Mesenchymal stem cell (in vitro differentiated cells and primary cell): ENCODE measurements around the gene UTF1.

ENCODE experiments used
- DNase-seq: peaks from one replicate; pipeline ENCODE4 v3.0.0-alpha.2; 2013
- H2AFZ ChIP-seq: one replicate; pipeline ENCODE4 v1.6.1; 2013; ENCODE audit warnings: low read depth, mild to moderate bottlenecking, control low read depth, inconsistent platforms, low read length, moderate library complexity
- H2AK5ac ChIP-seq: 2 replicates; pipeline ENCODE4 v1.6.1; 2013; ENCODE audit warnings: low read length, moderate library complexity, mild to moderate bottlenecking, inconsistent platforms; ENCODE audit not compliant: severe bottlenecking
- H2BK120ac ChIP-seq: one replicate; pipeline ENCODE4 v1.6.1; 2013; ENCODE audit warnings: low read depth, mild to moderate bottlenecking, inconsistent platforms, low read length, moderate library complexity
- H2BK12ac ChIP-seq, 2 experiments: one replicate each; pipeline ENCODE4 v1.6.1; 2013; ENCODE audit warnings: inconsistent platforms in 2 of 2, low read length in 2 of 2, mild to moderate bottlenecking in 2 of 2, moderate library complexity in 2 of 2, control low read depth in 1 of 2
- H2BK15ac ChIP-seq: one replicate; pipeline ENCODE4 v1.6.1; 2013; ENCODE audit warnings: mild to moderate bottlenecking, low read depth, inconsistent platforms; ENCODE audit not compliant: poor library complexity, severe bottlenecking
- H2BK5ac ChIP-seq: 2 replicates; pipeline ENCODE4 v1.6.1; 2013; ENCODE audit warnings: low read depth, mild to moderate bottlenecking, low read length, control low read depth, inconsistent platforms; ENCODE audit not compliant: poor library complexity, severe bottlenecking
- H3K14ac ChIP-seq, 2 experiments: one replicate each; pipeline ENCODE4 v1.6.1; 2013; ENCODE audit warnings: inconsistent platforms in 2 of 2, low read length in 2 of 2, control low read depth in 1 of 2, mild to moderate bottlenecking in 1 of 2, moderate library complexity in 1 of 2
- H3K18ac ChIP-seq, 2 experiments: one replicate each; pipeline ENCODE4 v1.6.1; 2013; ENCODE audit warnings: inconsistent platforms in 2 of 2, low read length in 2 of 2, control low read depth in 1 of 2, low read depth in 1 of 2, mild to moderate bottlenecking in 1 of 2
- H3K23ac ChIP-seq, 2 experiments: one replicate each; pipeline ENCODE4 v1.6.1; 2013; ENCODE audit warnings: inconsistent platforms in 2 of 2, low read length in 2 of 2, mild to moderate bottlenecking in 2 of 2, moderate library complexity in 2 of 2, control low read depth in 1 of 2
- H3K27ac ChIP-seq: 2 replicates; pipeline ENCODE4 v1.5.1; 2013; ENCODE audit warnings: mild to moderate bottlenecking, moderate library complexity, low read length, control low read depth, inconsistent platforms; ENCODE audit not compliant: poor library complexity, severe bottlenecking
- H3K27me3 ChIP-seq, 2 experiments: 2 replicates each; pipeline versions ENCODE4 v1.6.1 to v1.7.0; 2013; ENCODE audit warnings: low read length in 2 of 2, mild to moderate bottlenecking in 2 of 2, moderate library complexity in 2 of 2, control low read depth in 1 of 2, inconsistent platforms in 1 of 2; ENCODE audit not compliant: control insufficient read depth in 1 of 2, insufficient read depth in 1 of 2
- H3K36me3 ChIP-seq, 2 experiments: 2 replicates each; pipeline versions ENCODE4 v1.6.1 to v1.7.0; 2013; ENCODE audit warnings: low read length in 2 of 2, control low read depth in 1 of 2, inconsistent platforms in 1 of 2, low read depth in 1 of 2, mild to moderate bottlenecking in 1 of 2; ENCODE audit not compliant: insufficient read depth in 2 of 2, control insufficient read depth in 1 of 2
- H3K4ac ChIP-seq, 2 experiments: one replicate each; pipeline ENCODE4 v1.6.1; 2013; ENCODE audit warnings: inconsistent platforms in 2 of 2, low read length in 2 of 2, mild to moderate bottlenecking in 2 of 2, moderate library complexity in 2 of 2, control low read depth in 1 of 2, low read depth in 1 of 2
- H3K4me1 ChIP-seq: 2 replicates; pipeline ENCODE4 v1.6.1; 2013; ENCODE audit warnings: low read depth, low read length, control low read depth; ENCODE audit not compliant: control insufficient read depth, insufficient read depth
- H3K4me2 ChIP-seq: 2 replicates; pipeline ENCODE4 v1.6.1; 2013; ENCODE audit warnings: low read length, mild to moderate bottlenecking, inconsistent platforms; ENCODE audit not compliant: poor library complexity, severe bottlenecking
- H3K4me3 ChIP-seq, 2 experiments: 2 replicates each; pipeline versions ENCODE4 v1.5.1 to v1.7.0; 2013; ENCODE audit warnings: low read length in 2 of 2, mild to moderate bottlenecking in 2 of 2, control low read depth in 1 of 2, low read depth in 1 of 2; ENCODE audit not compliant: insufficient read depth in 1 of 2
- H3K79me1 ChIP-seq: replicated peaks from 2 replicates; pipeline ENCODE4 v1.6.1; 2013; ENCODE audit warnings: mild to moderate bottlenecking, control low read depth, low read length, inconsistent platforms; ENCODE audit not compliant: poor library complexity, severe bottlenecking
- H3K9ac ChIP-seq: 2 replicates; pipeline ENCODE4 v1.7.0; 2013; ENCODE audit warnings: mild to moderate bottlenecking, low read length, moderate library complexity
- H3K9me3 ChIP-seq: 2 replicates; pipeline ENCODE4 v1.7.0; 2013; ENCODE audit warnings: mild to moderate bottlenecking, low read length; ENCODE audit not compliant: control insufficient read depth
- H4K8ac ChIP-seq: one replicate; pipeline ENCODE4 v1.6.1; 2013; ENCODE audit warnings: inconsistent platforms, mild to moderate bottlenecking, low read length, moderate library complexity
- H4K91ac ChIP-seq: one replicate; pipeline ENCODE4 v1.6.1; 2013; ENCODE audit warnings: mild to moderate bottlenecking, low read length, inconsistent platforms
- WGBS: methylation state at CpG from one replicate; pipeline ENCODE4 v1.1.7; 2013; ENCODE audit warnings: mixed read lengths; 5-methylcytosine and 5-hydroxymethylcytosine counted together

UTF1 gene

GRCh38 chr10:133183646-133184378 is 46.2 kb upstream of the UTF1 start:
- Histone ChIP-seq H3K23ac (no peak overlapping the region), H3K36me3 (no peaks in the 10 kb centered on the region), H2AFZ (no peak overlapping the region), H2AK5ac (no peak overlapping the region), H4K91ac (no peak overlapping the region), H2BK5ac (no peak overlapping the region), H3K4me3 (no peak overlapping the region), H4K8ac (no peak overlapping the region), H3K14ac (no peak overlapping the region), H3K27me3 (peaks cover 0 to 32% of the 10 kb centered on the region in 2 experiments), H3K79me1 (no peaks in the 10 kb centered on the region), H3K4ac (no peak overlapping the region), H3K27ac (no peak overlapping the region), H2BK12ac (no peak overlapping the region), H2BK15ac (no peak overlapping the region), H3K9ac (no peak overlapping the region), H3K4me1 (peaks cover 3% of the 10 kb centered on the region), H3K4me2 (no peak overlapping the region), H3K18ac (no peak overlapping the region), H2BK120ac (no peak overlapping the region), H3K9me3 (no peaks in the 10 kb centered on the region)
- DNase-seq, result no peak
- 83% methylated on average over 21 of the region's 21 CpGs for WGBS

DNA sequence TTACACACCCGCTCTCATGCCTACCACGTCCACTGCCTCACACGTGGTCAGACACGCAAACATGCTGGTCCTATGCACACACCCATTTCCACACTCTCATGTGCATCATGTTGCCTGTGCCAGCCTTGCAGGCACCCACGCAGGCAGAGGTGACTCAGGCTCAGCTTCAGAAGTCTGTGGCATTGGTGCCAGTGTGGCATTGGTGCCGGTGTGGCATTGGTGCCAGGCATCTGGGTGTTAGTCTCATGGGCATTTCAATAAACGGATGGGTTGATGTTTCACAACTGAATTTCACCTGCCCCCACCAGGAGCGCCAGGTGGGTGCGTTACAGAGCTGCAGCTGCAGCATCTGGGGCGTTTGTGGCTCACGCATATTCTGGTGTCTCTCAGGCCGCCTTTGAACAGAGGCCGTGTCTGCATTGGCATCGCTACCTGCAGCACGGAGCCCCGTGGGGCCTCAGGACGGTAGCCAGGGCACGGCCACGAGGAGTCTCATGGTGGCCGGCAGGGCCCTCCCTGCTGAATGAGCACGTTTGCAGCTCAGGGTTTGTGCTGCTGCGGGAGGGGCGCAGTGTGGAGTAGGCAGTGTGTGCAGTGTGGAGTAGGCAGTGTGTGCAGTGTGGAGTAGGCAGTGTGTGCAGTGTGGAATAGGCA is 45.3 kb upstream of the UTF1 start:
- H3K27ac ChIP-seq, result no peak overlapping the region
- no peak overlapping the region for H2BK12ac ChIP-seq
- H3K23ac ChIP-seq, result no peak overlapping the region
- DNase-seq, result no peak
- no peak overlapping the region for H2BK5ac ChIP-seq
- no peak overlapping the region for H3K9ac ChIP-seq
- no peak overlapping the region for H2BK15ac ChIP-seq
- no peak overlapping the region for H3K14ac ChIP-seq
- H3K4me1 ChIP-seq, result peaks cover 5% of the 10 kb centered on the region
- H4K8ac ChIP-seq, result no peak overlapping the region
- H3K79me1 ChIP-seq, result no peaks in the 10 kb centered on the region
- 77% methylated on average over 23 of the region's 23 CpGs for WGBS
- no peak overlapping the region for H3K4me3 ChIP-seq
- H2AFZ ChIP-seq, result no peak overlapping the region
- H3K4me2 ChIP-seq, result no peak overlapping the region
- no peak overlapping the region for H3K4ac ChIP-seq
- no peak overlapping the region for H3K18ac ChIP-seq
- H3K9me3 ChIP-seq, result no peaks in the 10 kb centered on the region
- H3K27me3 ChIP-seq, result peaks cover 0 to 32% of the 10 kb centered on the region in 2 experiments
- no peaks in the 10 kb centered on the region for H3K36me3 ChIP-seq
- no peak overlapping the region for H2AK5ac ChIP-seq
- no peak overlapping the region for H4K91ac ChIP-seq
- no peak overlapping the region for H2BK120ac ChIP-seq

DNA sequence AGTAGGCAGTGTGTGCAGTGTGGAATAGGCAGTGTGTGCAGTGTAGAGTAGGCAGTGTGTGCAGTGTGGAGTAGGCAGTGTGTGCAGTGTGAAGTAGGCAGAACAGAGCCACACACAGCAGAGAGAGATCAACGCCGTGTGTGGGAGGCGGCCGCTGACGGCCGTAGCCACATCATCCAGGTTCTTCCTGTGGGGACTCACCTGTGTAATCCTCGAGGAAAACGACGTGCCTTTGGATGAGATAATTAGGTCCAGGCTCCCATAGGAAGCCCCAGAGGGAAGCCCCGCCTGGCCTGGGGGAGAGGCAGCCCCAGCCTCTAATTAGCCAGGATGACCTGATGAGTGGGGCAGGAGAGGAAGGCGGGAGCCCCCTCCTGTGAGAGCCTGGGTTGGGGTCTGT is 44.6 kb upstream of the UTF1 start:
- H3K27ac ChIP-seq, result no peak overlapping the region
- H4K8ac ChIP-seq, result no peak overlapping the region
- no peak overlapping the region for H4K91ac ChIP-seq
- no peak overlapping the region for H3K4ac ChIP-seq
- no peak overlapping the region for H3K18ac ChIP-seq
- H3K36me3 ChIP-seq, result no peaks in the 10 kb centered on the region
- H2BK5ac ChIP-seq, result no peak overlapping the region
- peaks cover 5% of the 10 kb centered on the region for H3K4me1 ChIP-seq
- no peak overlapping the region for H2AK5ac ChIP-seq
- H3K9me3 ChIP-seq, result no peaks in the 10 kb centered on the region
- no peak overlapping the region for H3K9ac ChIP-seq
- no peak overlapping the region for H3K4me2 ChIP-seq
- no peak for DNase-seq
- 85% methylated on average over 10 of the region's 11 CpGs for WGBS
- H2BK12ac ChIP-seq, result no peak overlapping the region
- no peak overlapping the region for H3K4me3 ChIP-seq
- H2BK120ac ChIP-seq, result no peak overlapping the region
- H3K79me1 ChIP-seq, result no peaks in the 10 kb centered on the region
- no peak overlapping the region for H2AFZ ChIP-seq
- H3K14ac ChIP-seq, result no peak overlapping the region
- no peak overlapping the region for H3K23ac ChIP-seq
- no peak overlapping the region for H2BK15ac ChIP-seq
- peaks cover 0 to 30% of the 10 kb centered on the region in 2 experiments for H3K27me3 ChIP-seq

DNA sequence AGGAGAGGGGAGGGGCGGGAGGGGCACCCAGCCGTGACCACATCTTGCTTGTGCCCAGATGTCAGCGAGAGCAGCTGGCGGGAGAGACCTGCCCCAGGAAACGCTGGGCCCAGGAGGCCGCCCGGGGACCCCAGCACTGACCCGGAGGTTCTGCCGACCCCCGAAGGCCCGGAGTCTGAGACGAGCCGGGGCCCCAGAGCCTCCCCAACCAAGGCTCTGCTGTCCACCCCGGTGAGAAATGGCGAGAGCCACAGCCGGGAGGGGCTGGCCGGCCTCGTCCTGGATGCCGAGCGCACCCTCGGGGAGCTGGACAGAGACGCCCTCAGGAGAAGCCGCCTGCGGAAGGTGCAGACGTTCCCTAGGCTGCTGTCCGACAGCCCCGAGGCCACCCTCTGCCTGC is 44.1 kb upstream of the UTF1 start:
- no peak overlapping the region for H3K4me3 ChIP-seq
- H2BK12ac ChIP-seq, result no peak overlapping the region
- H2AFZ ChIP-seq, result no peak overlapping the region
- no peak overlapping the region for H3K9ac ChIP-seq
- no peak overlapping the region for H2BK15ac ChIP-seq
- no peak overlapping the region for H3K23ac ChIP-seq
- H2AK5ac ChIP-seq, result no peak overlapping the region
- 82% methylated on average over 25 of the region's 27 CpGs for WGBS
- peaks cover 0 to 32% of the 10 kb centered on the region in 2 experiments for H3K27me3 ChIP-seq
- no peak overlapping the region for H2BK5ac ChIP-seq
- H3K14ac ChIP-seq, result no peak overlapping the region
- H3K9me3 ChIP-seq, result no peaks in the 10 kb centered on the region
- no peak overlapping the region for H3K18ac ChIP-seq
- H2BK120ac ChIP-seq, result no peak overlapping the region
- no peak overlapping the region for H3K27ac ChIP-seq
- H3K4ac ChIP-seq, result no peak overlapping the region
- no peak overlapping the region for H4K8ac ChIP-seq
- H4K91ac ChIP-seq, result no peak overlapping the region
- H3K36me3 ChIP-seq, result no peaks in the 10 kb centered on the region
- no peak overlapping the region for H3K4me2 ChIP-seq
- H3K4me1 ChIP-seq, result peaks cover 5% of the 10 kb centered on the region
- DNase-seq, result no peak
- no peaks in the 10 kb centered on the region for H3K79me1 ChIP-seq
